ENCODE results near the gene PLK5.
"Not testable (repeated sequence)": the region's sequence is repeated elsewhere in the genome, so short reads cannot be mapped to it uniquely, and the experiment has no call there.

PLK5 gene

DNA sequence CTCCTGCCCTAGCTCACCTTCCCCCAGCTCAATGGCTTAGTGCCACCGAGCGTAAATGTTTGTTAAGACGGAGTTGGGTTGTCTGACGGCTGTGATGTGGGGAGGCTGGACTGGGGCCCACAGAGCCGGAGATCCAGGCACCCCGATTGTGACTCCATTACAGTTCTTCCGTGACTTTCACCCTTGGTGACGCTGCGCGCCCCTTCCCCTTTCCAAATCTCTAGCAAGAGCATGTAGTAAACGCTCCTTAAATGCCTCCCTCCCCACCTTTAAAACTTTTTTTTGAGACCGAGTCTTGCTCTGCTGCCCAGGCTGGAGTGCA, 32.1 kb upstream of the PLK5 start:
- no peak for FAIRE-seq

DNA sequence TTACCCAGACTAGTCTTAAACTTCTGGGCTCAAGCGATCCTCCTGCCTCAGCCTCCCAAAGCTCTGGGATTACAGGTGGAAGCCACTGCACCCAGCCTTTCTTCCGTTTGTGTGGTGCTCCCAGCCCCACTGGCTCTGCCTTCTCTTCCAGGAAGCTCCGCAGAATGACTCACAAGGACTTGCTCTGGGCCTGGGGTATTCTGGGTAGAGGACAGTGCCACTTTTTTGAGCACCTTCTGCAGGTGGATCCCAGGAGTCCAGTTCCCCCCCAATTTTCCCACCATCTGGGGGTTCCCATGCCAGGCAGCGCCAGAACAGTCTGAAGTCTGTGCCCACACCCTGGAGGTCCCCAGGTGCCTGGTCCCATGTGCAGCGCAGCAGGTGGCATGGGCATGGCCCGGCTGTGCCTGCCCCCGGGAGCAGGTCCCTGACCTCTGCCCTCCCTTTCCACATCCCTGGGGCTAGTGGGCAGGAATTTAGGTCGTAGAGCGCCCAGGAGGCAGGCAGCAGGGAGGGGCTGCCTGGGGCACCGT, 31.3 kb upstream of the PLK5 start:
- FAIRE-seq: no peak

DNA sequence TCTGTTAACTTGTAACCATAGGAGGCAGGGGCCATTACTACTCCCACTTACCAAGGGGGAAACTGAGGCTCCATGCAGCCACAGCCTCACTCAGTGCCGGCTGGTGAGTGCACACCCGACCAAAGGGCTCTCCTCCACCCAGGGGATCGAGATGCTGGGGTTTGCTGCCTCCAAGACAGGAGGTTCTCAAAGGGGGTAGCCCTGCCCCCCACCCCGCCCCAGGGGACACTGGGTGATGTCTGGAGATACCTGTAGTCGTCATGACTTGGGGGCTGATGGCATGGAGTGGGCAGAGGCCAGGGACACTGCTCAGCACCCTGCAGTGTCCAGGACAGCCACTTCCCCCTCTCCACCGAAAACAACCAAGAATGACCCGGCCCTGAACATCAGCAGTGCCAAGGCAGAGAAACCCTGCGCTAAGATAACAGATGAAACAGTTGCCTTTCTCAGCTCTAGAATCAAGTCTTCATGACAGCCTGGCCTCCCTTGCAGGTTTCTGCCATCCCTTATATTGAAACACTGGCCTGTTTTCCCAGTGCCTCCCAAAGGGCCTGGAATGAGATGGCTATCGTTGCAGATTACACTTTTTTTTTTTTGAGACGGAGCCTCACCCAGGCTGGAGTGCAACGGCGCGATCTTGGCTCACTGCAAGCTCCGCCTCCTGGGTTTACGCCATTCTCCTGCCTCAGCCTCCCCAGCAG, 29.6 kb upstream of the PLK5 start:
- no peak for FAIRE-seq

DNA sequence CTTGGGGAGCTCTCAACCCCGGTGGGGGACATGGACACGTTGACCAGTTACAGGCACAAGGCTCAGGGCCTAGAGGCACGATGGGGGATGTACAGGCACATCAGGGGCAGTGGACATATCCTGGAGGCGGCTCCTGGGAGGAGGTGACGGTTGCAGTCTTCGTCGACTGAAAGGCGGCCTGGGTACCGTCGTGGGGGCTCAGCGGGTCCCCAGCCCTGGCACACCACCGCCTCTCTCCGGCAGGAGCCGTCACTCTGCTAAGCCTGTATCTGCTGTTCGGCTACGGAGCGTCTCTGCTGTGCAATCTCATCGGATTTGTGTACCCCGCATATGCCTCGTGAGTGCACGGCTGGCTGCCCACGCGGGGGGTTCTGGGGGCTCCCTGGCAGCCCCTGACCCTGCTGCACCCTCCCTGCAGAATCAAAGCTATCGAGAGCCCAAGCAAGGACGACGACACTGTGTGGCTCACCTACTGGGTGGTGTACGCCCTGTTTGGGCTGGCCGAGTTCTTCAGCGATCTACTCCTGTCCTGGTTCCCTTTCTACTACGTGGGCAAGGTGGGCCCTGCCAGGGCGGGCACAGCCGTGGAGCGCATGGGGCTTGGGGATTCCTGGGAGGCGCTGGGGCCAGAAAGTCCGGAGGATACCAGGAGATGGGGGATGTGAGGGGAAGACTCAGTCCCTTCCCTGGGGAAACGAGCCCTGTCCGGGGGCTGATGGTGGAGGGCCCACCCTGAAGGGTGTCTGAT, 28.7 kb upstream of the PLK5 start:
- FAIRE-seq: no peak

DNA sequence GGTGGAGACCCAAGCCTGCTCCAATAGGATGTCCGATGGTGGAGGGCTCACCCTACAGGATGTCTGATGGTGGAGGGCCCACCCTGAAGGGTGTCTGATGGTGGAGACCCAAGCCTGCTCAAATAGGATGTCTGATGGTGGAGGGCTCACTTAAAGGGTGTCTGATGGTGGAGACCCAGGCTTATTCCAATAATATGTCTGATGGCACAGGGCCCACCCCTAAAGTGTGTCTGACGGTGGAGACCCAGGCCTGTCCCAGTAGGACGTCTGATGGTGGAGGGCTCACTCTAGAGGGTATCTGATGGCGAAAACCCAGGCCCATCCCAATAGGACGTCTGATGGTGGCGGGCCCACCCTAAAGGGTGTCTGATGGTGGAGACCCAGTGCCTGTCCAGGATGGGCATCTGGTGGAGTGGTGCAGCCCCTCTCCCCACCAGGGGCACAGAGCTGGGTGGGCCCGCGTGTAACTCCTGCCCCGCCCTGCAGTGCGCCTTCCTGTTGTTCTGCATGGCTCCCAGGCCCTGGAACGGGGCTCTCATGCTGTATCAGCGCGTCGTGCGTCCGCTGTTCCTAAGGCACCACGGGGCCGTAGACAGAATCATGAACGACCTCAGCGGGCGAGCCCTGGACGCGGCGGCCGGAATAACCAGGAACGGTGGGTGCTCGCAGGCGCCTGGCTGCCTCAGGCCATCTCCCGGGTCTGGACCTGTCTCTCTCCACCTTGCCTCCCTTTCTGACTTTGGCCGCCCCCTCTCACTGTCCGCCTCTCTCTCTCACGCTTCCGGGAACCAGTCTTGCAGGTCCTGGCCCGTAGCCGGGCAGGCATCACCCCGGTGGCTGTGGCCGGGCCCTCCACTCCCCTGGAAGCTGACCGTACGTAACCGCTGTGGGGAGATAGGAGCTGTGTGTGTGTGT, 27.8 kb upstream of the PLK5 start:
- FAIRE-seq: no peak

DNA sequence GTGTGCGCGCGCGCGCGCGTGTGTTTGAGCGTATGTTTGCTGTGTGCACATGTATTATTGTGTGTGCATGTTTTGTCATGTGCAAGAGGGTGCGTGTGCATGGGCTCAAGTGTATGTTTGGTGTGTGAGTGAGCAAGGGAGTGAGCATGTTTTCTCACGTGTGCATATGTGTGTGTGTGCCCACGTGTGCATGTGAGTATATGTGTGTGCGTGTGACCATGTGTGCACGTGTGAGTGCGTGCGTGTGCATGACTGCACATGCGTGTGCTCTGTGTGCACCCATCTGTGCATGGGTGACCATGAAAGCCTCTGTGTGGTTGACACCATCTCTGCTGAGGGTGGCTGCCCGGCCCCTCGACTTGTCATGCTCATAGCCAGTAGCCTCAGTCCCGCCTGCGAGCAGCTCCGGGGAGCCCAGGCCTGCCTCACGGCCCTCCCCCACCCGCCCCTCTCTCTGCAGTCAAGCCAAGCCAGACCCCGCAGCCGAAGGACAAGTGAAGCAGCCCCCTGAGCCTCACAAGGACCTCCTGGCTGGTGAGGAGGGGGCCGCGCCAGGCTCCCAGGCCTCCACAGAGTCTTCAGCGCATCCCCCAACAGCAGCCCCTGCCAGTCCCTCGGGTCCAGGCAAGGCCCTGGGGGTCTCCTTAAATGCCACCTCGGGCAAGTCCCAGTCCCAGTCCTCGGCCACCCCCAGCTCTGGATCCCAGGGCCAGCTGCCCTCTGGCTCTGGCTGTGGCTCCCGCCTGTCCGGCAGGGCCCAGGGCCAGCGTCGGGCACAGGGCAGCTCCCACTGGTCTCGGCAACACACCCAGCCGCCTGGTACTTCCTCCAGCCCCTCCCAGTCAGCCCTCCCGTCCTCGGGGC, 26.9 kb upstream of the PLK5 start:
- FAIRE-seq: no peak

DNA sequence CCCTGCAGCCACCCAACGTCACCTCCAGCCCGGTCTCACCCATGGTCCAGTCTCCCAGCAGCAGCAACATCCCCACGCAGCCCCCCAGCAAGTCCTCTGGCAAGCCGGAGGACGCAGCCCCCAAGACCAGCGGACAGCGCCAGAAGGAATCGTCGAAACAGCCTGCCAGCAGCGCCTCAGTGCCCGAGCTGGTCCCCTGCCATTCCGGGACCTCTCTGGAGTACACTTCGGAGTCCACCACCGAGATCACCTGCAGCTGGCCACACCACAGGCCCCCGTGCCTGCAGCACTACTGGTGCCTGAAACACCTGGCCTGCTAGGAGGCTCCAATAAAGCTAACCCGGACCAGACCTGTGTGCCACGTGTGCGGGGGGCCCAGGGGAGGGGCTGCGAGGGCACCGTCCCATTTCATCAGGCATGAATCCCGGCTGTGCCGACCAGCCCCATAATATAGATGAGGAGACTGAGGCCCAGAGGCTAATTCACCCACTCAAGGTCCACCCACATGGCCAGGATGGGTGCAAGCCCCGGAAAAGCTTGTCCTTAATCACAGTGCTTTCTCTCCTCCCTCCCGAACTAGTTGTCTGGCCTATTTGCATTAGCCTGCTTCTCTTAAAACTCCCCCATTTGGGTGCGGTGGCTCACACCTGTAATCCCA, 26.2 kb upstream of the PLK5 start:
- FAIRE-seq: no peak

DNA sequence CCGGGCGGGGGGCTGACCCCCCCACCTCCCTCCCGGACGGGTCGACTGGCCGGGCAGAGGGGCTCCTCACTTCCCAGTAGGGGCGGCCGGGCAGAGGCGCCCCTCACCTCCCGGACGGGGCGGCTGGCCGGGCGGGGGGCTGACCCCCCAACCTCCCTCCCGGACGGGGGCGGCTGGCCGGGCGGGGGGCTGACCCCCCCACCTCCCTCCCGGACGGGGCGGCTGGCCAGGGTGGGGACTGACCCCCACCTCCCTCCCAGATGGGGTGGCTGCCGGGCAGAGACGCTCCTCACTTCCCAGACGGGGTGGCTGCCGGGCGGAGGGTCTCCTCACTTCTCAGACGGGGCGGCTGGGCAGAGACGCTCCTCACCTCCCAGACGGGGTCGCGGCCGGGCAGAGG, 24.6 kb upstream of the PLK5 start:
- not testable (repeated sequence) for FAIRE-seq

DNA sequence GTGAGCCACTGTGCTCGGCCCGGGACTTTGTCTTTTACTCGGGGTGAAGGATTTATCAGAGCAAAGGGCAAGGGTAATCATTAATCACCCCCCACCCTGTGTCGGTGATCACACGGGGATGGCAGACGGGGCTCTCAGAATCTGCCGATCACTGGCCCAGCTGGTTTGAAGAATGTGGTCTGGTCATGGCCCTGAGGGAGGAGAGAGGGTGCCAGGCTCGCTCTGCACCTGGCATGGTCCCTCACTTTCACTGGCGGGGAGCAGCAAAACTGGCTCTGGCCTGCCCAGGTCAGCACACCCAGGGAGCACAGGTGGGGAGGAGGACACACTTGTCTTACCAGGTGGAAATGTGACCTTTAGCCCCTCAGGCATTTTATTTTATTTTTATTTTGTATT, 22.7 kb upstream of the PLK5 start:
- FAIRE-seq: no peak

DNA sequence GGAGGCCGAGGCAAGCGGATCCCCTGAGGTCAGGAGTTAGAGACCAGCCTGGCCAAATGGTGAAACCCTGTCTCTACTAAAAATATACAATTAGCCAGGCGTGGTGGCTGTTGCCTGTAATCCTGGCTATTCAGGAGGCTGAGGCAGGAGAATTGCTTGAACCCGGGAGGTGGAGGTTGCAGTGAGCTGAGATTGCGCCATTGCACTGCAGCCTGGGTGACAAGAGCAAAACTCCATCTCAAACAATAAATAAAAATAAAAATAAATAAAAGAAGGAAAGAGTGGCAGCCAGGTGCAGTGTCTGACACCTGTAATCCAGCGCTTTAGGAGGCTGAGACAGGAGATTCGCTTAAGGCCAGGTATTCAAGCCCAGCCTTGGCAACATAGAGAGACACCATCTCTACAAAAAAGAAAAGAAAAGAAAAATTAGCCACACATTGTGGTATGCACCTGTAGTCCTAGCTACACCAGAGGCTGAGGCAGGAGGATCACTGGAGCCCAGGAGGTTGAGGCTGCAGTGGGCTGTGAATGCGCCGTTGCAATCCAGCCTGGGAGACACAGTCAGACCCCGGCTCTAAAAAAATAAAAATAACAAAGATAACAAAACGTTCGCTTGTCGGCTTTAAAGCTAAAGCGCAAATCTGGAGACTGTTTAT, 21.3 kb upstream of the PLK5 start:
- FAIRE-seq: no peak

DNA sequence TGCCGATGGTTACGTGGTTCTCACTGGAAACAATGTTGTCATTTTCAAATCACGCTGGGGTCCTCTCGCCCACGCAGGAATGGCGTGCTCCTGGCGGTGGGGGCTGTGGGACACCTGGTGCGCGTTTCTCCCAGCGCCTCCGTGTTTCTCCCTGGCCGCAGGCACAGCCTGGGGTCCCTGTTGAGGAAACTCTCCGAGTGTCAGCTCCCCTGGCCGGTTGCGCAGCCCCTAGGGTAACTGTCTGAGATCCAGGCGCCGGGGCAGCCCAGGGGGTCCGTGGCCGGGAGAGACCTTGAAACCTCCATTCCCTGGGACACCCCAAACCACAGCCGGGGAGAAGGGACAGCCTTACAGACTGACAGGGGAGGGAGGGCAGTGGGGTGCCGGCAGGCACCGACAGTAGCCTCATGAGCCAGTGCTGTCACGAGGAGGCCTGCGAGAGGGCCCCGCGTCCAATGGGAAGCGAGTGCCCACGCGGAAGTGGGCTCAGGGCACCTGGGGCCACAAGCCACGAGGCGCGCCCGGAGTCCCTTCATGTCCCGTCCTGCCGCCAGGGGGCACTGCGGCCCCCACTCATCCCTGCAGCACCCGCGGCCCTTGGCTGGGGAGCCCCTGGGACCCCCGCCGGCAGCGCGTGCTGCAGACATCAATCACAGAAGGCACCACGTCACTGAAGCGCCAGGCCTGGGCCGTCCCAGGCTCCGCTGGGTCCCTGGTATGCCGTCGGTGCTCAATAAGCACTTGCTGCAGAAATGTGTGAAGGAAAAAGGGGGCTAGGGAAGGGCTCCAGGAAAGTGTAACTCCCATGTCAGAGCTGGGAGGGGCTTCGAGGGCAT, 20.6 kb upstream of the PLK5 start:
- no peak for FAIRE-seq

DNA sequence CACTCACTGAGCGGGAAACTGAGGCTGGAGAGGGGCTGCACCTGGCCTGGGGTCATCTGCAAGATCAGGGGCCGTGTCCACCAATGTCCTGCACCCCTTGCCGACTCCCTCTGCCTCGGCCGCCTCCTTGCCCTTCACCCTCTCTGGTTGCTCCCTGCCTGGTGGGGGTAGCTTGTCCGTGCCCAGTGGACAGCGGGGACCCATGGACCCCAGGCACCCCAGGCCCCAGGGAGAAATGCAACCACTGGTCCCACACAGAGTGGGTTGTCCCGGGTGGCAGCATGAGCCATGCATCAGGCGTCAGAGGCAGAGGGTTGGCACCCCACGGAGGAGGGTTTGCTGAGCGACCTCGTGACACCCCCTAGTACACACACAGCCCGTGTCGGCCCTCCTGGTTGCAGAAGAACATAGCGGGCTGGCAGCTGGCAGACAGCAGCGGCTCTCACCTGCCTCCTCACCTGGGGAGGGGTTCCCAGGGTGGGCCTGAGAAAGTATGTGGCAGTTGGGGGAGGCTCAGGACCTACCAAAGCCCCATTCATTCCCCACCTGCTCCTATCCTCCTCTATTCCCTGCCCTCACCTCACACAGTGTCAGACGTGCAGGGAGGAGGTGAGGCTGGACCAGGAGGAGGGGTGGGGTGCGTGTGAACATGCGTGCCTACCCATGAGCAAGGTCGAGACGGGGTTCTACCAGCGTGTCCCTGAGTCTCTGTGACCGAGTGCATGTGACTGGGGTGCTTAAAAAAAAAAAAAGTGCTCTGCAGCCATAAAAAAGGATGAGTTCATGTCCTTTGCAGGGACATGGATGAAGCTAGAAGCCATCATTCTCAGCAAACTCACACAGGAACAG, 19.7 kb upstream of the PLK5 start:
- FAIRE-seq: no peak

DNA sequence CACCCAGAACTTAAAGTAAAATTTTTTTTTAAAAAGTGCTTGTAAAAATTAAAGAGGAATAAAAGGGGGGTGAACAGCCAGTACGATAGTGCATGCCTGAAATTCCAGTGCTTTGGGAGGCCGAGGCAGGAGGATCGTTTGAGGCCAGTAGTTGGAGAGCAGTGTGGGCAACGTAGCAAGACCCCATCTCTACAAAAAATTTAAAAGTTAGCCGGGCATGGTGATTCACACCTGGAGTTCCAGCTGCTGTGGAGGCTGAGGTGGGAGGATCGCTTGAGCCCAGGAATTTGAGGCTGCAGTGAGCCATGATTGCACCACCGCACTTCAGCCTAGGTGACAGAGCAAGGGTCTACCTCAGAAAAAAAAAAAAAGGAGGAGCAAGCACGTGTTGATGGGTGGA, 18.9 kb upstream of the PLK5 start:
- FAIRE-seq: no peak

DNA sequence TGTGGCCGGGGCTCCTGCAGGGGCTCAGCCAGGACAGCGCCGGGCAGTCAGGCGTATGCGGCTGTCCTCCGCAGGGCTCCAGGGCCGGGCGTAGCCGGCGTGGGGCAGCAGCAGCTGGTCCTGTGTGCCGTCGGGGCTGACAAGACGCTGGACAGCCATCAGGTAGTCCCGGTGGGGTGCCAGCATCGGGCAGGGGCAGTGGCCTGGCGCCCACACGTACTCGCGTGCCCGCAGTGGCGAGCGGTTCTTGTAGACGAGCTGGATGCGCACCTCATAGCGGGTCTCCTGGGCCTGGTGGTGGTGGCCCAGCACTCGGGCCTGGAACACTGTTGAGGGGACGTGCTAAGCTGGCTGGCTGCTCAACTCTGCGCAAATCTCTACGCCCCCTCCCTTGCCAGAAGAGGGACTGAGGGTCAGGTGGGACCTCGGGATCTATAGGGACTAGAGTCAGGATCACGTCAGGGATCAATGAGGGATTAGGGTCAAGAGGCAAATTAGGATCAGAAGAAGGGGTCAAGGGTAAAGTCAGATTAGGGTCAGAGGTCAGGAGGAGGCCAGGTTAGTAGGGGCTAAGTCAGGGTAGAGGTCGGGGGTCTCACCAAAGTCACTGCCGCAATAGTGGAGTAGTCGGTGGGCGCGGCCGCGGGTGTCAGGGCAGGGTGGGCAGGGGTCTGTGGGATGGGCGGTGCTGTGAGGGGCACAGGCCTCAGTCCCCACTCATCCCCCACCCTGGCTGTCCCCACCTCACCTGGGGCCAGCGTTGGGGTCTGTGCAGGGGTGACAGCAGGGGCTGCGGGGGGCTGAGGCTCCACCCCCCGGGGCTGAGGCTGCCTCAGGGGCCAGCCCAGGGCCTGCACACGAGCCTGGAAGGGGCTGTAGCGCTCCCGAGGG, 17.6 kb upstream of the PLK5 start:
- no peak for FAIRE-seq

DNA sequence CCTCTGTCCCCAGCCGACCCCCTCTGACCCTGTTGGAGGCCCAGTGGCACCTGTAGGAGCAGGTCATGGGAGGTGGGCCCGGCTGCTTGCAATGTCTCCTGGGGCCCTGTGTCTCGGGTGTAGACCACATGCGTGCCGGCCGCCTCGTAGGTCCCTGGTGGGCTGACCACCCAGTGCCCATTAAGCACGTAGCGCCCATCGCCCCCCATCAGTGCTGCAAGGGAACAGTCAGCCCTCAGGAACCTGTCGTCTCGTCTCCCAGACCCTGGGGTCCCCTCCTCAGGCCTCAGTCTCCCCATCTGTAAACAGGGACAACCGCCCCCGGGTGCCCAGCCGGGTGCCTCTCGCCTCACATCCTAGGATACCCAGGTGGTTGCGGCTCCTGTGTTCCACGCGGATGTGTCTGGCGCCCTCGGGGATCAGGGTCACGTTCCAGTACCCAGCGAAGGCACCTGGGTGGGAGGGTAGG, 16.7 kb upstream of the PLK5 start:
- no peak for FAIRE-seq

DNA sequence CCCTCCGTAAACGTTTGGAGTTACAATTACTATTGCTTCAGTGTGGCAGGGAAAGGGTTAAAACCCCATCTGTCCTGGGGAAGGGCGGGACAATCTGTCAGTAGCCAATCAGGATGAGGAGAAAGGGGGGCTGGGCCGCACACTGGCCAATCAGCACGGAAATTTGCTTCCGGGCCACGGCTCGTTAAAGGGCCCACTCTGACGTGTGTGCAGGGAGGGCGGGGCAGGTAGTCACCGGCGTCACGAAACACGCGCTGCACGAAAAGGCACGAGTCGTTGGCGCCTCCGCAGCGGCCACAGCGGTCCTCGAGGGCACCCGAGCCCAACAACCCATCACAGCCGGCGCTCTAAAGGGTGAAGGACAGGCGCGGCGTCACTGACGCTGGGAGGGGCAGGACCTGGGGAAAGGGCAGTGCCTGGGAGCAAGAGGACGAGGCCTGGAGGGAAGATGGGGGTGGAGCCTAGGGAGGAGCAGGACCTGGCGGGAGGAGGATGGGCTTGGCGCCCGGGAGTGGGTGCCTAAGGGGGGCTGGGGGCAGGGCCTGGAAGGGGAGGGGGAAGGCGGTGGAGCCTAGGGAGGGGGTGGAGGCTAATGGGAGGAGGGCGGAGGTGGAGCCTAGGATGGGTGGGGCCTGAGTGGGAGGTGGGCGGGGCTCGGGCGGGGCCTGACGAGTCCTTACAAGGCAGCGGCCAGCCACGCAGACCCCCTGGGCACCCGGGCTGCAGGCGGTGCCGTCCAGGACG, 15.9 kb upstream of the PLK5 start:
- FAIRE-seq: no peak

DNA sequence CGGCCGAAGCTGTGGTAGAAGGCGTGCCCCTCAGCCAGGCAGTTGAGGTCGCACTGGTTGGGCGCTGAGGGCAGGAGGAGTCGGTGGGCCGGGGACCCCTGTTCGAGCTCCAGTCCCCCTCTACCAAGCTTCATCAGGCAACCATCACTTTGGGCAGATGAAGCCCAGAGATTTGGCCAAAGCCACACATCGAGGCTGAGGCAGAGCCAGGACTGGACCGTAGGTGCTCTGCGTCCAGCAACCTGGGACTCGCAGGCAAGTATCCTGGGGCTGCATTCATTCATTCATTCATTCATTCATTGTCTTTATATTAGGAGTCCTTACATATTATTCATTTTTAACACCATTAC, 15.4 kb upstream of the PLK5 start:
- no peak for FAIRE-seq

All from colon (tissue), 2 donors.